H1 (cell line): ENCODE measurements around the gene BBS1. TPM values are rescaled to one million over a fixed set of nuclear protein-coding genes. Genes with fewer than 3 reads are reported as not detected.

Experiments used
- polyA plus RNA-seq, 7 experiments: library from polyadenylated mRNA; depleted of rRNA in 3 of 7; stranded (reverse) in 5 of 7; unstranded in 2 of 7; fragments of >200 nt in 5 of 7; fragments of 200-250 nt in 2 of 7; gene quantifications; 1 replicate in 5 of 7; 2 replicates in 1 of 7; 4 replicates in 1 of 7; pipeline versions ENCODE4 v1.2.1 to v1.2.3, GENCODE V29; 2011 to 2013; ENCODE audit warnings: missing spikeins in 2 of 7, mixed read lengths in 2 of 7
- total RNA-seq: library from RNA; stranded (reverse); fragmentation: NEBNext Ultra II Directional; extraction: Animal tissue kit (Norgen Biotek cat#: 25700); gene quantifications from 2 replicates; pipeline ENCODE4 v1.2.1, GENCODE V29; 2021
- TF ChIP-seq, protein P1 (sequence below): fragments of 300-600 bp; sonication (generic); IDR thresholded peaks from 2 replicates; pipeline ENCODE4 v1.7.1; 2012; ENCODE audit warnings: low read length, moderate library complexity, mild to moderate bottlenecking, inconsistent platforms; ENCODE audit not compliant: insufficient replicate concordance
- TF ChIP-seq, protein P2 (sequence below): IDR thresholded peaks from 2 replicates; pipeline ENCODE4 v1.6.1; 2011; ENCODE audit warnings: low read length, improper control_type of control experiment

The BBS1 gene
- total and polyA plus RNA-seq, 2 of the 8 experiments (the other 6 are each of a cell fraction or from before 2014, with no cell fraction given): 19.1 to 19.5 TPM

DNA sequence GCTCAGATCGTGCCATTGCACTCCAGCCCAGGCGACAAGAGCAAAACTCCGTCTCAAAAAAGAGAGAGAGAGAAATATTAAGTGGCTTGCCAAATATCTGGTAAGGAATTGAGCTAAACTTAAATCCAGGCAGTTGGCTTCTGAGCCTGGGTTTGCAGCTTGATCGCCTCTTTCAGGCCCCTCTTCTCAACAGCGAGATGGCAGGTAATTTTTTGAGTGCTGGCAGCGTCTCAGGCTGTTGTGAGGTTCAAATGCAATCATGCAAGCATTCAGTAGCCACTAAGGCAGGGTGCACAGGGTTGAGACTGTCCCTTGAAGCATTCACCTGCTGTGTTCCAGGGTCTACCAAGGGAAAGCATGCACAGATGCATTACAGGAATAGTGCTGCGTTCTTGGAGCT is 58.6 kb downstream of the BBS1 start (continued):
- TF ChIP-seq, protein P1, sequence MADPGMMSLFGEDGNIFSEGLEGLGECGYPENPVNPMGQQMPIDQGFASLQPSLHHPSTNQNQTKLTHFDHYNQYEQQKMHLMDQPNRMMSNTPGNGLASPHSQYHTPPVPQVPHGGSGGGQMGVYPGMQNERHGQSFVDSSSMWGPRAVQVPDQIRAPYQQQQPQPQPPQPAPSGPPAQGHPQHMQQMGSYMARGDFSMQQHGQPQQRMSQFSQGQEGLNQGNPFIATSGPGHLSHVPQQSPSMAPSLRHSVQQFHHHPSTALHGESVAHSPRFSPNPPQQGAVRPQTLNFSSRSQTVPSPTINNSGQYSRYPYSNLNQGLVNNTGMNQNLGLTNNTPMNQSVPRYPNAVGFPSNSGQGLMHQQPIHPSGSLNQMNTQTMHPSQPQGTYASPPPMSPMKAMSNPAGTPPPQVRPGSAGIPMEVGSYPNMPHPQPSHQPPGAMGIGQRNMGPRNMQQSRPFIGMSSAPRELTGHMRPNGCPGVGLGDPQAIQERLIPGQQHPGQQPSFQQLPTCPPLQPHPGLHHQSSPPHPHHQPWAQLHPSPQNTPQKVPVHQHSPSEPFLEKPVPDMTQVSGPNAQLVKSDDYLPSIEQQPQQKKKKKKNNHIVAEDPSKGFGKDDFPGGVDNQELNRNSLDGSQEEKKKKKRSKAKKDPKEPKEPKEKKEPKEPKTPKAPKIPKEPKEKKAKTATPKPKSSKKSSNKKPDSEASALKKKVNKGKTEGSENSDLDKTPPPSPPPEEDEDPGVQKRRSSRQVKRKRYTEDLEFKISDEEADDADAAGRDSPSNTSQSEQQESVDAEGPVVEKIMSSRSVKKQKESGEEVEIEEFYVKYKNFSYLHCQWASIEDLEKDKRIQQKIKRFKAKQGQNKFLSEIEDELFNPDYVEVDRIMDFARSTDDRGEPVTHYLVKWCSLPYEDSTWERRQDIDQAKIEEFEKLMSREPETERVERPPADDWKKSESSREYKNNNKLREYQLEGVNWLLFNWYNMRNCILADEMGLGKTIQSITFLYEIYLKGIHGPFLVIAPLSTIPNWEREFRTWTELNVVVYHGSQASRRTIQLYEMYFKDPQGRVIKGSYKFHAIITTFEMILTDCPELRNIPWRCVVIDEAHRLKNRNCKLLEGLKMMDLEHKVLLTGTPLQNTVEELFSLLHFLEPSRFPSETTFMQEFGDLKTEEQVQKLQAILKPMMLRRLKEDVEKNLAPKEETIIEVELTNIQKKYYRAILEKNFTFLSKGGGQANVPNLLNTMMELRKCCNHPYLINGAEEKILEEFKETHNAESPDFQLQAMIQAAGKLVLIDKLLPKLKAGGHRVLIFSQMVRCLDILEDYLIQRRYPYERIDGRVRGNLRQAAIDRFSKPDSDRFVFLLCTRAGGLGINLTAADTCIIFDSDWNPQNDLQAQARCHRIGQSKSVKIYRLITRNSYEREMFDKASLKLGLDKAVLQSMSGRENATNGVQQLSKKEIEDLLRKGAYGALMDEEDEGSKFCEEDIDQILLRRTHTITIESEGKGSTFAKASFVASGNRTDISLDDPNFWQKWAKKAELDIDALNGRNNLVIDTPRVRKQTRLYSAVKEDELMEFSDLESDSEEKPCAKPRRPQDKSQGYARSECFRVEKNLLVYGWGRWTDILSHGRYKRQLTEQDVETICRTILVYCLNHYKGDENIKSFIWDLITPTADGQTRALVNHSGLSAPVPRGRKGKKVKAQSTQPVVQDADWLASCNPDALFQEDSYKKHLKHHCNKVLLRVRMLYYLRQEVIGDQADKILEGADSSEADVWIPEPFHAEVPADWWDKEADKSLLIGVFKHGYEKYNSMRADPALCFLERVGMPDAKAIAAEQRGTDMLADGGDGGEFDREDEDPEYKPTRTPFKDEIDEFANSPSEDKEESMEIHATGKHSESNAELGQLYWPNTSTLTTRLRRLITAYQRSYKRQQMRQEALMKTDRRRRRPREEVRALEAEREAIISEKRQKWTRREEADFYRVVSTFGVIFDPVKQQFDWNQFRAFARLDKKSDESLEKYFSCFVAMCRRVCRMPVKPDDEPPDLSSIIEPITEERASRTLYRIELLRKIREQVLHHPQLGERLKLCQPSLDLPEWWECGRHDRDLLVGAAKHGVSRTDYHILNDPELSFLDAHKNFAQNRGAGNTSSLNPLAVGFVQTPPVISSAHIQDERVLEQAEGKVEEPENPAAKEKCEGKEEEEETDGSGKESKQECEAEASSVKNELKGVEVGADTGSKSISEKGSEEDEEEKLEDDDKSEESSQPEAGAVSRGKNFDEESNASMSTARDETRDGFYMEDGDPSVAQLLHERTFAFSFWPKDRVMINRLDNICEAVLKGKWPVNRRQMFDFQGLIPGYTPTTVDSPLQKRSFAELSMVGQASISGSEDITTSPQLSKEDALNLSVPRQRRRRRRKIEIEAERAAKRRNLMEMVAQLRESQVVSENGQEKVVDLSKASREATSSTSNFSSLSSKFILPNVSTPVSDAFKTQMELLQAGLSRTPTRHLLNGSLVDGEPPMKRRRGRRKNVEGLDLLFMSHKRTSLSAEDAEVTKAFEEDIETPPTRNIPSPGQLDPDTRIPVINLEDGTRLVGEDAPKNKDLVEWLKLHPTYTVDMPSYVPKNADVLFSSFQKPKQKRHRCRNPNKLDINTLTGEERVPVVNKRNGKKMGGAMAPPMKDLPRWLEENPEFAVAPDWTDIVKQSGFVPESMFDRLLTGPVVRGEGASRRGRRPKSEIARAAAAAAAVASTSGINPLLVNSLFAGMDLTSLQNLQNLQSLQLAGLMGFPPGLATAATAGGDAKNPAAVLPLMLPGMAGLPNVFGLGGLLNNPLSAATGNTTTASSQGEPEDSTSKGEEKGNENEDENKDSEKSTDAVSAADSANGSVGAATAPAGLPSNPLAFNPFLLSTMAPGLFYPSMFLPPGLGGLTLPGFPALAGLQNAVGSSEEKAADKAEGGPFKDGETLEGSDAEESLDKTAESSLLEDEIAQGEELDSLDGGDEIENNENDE: no peak
- TF ChIP-seq, protein P2, sequence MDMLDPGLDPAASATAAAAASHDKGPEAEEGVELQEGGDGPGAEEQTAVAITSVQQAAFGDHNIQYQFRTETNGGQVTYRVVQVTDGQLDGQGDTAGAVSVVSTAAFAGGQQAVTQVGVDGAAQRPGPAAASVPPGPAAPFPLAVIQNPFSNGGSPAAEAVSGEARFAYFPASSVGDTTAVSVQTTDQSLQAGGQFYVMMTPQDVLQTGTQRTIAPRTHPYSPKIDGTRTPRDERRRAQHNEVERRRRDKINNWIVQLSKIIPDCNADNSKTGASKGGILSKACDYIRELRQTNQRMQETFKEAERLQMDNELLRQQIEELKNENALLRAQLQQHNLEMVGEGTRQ: no peak
